ENCODE data around the gene MBOAT1.

MBOAT1 gene

DNA sequence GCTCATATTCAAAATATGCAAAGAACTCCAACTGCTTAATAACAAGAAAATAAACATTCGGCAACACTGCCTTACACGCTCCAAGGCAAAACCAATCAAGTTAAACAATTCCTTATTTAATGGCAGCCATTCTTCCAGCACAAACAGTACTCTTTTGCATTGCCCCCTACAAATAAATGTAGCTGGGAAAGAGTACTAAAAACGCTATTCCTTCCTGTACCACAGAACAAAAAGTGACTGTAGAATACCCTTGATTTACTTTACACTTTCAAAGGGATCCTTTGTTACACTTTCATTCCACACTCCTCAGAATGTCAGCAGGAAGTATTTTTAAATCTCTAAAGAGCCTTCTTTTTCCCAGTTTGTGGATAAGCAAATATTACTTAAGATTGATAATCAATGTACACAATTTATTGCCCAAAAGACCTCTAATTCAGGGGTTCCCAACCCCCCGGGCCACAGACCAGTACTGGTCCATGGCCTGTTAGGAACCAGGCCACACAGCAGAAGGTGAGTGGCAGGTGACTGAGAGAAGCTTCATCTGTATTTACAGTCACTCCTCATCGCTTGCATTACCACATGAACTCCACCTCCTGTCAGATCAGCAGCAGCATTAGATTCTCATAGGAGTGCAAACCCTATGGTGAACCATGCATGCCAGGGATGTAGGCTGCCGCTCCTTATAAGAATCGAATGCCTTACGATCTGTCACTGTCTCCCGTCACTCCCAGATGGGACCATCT is 51.6 kb downstream of the MBOAT1 start:
- no peak for DNase-seq (ENCODE audit: low read depth)
- no peak overlapping the region for H3K4me3 ChIP-seq (ENCODE audit: low read length)
- TF ChIP-seq, protein P1, sequence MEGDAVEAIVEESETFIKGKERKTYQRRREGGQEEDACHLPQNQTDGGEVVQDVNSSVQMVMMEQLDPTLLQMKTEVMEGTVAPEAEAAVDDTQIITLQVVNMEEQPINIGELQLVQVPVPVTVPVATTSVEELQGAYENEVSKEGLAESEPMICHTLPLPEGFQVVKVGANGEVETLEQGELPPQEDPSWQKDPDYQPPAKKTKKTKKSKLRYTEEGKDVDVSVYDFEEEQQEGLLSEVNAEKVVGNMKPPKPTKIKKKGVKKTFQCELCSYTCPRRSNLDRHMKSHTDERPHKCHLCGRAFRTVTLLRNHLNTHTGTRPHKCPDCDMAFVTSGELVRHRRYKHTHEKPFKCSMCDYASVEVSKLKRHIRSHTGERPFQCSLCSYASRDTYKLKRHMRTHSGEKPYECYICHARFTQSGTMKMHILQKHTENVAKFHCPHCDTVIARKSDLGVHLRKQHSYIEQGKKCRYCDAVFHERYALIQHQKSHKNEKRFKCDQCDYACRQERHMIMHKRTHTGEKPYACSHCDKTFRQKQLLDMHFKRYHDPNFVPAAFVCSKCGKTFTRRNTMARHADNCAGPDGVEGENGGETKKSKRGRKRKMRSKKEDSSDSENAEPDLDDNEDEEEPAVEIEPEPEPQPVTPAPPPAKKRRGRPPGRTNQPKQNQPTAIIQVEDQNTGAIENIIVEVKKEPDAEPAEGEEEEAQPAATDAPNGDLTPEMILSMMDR (conservative IDR thresholded peaks at IDR 0.05; ENCODE audit: low read length): no peak

DNA sequence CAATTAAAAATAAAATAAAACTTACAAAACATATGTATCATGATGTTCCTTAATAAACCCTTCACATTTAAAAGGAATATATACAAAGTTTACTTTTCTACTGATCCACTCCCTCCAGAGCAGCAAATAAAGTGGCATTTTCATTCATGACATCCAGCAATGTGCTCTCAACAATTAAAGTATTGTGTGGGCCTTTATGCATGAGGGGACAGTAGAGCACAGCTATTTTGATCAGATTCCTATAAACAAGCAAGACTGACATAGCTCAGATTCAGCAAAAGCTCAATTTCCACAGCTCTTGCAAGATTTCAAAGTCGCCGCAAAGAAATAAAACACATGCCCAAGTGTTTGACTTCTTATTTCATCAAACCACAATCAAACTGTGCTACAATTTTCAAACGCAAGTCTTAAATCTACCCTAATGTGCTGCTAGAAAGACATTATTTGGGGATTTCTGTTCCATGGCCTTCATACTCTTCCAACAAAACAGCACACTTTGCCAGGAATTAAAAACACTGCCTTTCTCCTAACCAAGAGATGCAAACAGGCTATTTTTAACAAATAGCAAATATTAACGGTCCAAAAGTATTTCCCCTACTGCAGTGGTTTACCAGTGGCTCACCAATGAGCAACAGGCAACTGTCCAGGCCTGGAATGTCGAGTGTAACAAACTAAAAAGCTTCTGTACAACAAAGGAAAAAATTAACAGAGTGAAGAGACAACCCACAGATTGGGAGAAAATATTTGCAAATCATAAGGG is 52.3 kb downstream of the MBOAT1 start:
- TF ChIP-seq, protein P1 (conservative IDR thresholded peaks at IDR 0.05; ENCODE audit: low read length): no peak
- H3K4me3 ChIP-seq (ENCODE audit: low read length): no peak overlapping the region
- DNase-seq (ENCODE audit: low read depth): peak; percentile 79

GRCh38 chr6:20159098-20159497 is 53.2 kb downstream of the MBOAT1 start:
- TF ChIP-seq, protein P1 (conservative IDR thresholded peaks at IDR 0.05; ENCODE audit: low read length): no peak
- H3K4me3 ChIP-seq (ENCODE audit: low read length): no peak overlapping the region
- no peak for DNase-seq (ENCODE audit: low read depth)

DNA sequence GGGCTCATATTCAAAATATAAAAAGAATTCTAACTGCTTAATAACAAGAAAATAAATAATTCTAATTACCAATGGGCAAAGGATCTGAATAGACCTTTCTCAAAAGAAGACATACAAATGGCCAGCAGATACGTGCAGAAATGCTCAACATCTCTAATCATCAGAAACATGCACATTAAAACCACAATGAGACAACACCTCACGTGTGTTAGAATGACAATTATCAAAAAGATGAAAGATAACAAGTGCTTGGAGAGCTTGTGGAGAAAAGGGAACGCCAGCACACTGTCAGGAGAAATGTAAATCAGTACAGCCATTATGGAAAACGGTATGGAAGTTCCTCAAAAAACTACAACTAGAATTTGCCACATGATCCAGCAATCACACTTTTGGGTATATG is 53.6 kb downstream of the MBOAT1 start:
- TF ChIP-seq, protein P1 (conservative IDR thresholded peaks at IDR 0.05; ENCODE audit: low read length): no peak
- DNase-seq (ENCODE audit: low read depth): no peak
- H3K4me3 ChIP-seq (ENCODE audit: low read length): no peak overlapping the region

DNA sequence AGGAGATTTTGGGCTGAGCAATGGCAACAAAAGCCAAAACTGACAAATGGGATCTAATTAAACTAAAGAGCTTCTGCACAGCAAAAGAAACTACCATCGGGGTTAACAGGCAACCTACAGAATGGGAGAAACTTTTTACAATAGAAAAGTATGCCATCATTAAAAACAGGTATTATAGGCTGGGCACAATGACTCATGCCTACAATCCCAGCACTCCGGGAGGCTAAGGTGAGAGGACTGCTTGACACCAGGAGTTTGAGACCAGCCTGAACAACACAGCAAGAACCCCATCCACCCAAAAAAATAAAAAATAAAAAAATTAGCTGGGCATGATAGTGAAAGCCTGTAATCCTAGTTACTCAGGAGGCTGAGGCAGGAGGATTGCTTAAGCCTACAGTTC is 55.4 kb downstream of the MBOAT1 start:
- TF ChIP-seq, protein P1 (conservative IDR thresholded peaks at IDR 0.05; ENCODE audit: low read length): no peak
- DNase-seq (ENCODE audit: low read depth): no peak
- no peak overlapping the region for H3K4me3 ChIP-seq (ENCODE audit: low read length)

DNA sequence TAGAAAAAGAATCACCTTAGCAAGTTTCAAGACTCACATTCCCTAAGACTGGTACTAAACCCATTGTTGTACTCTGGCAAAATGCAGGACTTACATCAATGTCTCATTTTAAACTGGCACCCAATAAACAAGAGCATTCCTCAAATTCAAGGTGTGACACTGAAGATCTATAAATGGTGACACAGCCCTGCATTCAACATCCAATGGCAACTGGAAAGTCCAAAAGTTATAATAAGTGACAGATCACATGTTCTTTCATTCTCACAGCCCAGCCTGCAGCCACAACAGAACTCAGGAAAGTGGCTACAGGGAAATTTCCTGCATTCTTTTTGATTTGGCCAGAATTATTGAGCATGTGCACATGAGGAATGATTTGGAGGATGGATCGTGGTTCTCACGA is 57.5 kb downstream of the MBOAT1 start:
- H3K4me3 ChIP-seq (ENCODE audit: low read length): no peak overlapping the region
- TF ChIP-seq, protein P1 (conservative IDR thresholded peaks at IDR 0.05; ENCODE audit: low read length): no peak
- DNase-seq (ENCODE audit: low read depth): no peak

- no peak overlapping the region for H3K4me3 ChIP-seq (ENCODE audit: low read length)
- TF ChIP-seq, protein P1 (conservative IDR thresholded peaks at IDR 0.05; ENCODE audit: low read length): no peak
- DNase-seq (ENCODE audit: low read depth): no peak
Observed at GRCh38 chr6:20153194-20153593, 59.1 kb downstream of the MBOAT1 start.
